Hair follicle dermal papilla cell (primary cell): ENCODE measurements around the gene DDX39A. TPM values are rescaled to one million over a fixed set of nuclear protein-coding genes. Genes with fewer than 3 reads are reported as not detected.

Experiments
- total RNA-seq: library from RNA; depleted of rRNA; stranded (reverse); fragments of >200 nt; gene quantifications from 2 replicates; pipeline ENCODE4 v1.2.3, GENCODE V29; 2012

The DDX39A gene
- total RNA-seq = 52.9 and 56.0 TPM in 2 replicates

GRCh38 chr19:14419106-14419813, at the start of gene DDX39A:
DDX39A (minus strand) TSS chr19:14419341; CDS start chr19:14413220, 6,121 bp downstream.

GRCh38 chr19:14432791-14433553, 13.8 kb upstream of the DDX39A start, which contains the start of gene PKN1:
PKN1 (plus strand) TSS chr19:14433306; CDS start chr19:14433522, 216 bp downstream.

Other genes with a start within 250 kb of the DDX39A start
- 4.9 and 5.1 TPM in 2 replicates for gene ADGRL1, start 213.2 kb downstream of the DDX39A start, total RNA-seq
- 31.8 and 34.6 TPM in 2 replicates for gene ADGRE5, start 37.9 kb downstream of the DDX39A start, total RNA-seq
- gene PKN1, start 14.0 kb upstream of the DDX39A start, total RNA-seq = 120 and 122 TPM in 2 replicates
- 0.32 and 1.1 TPM in 2 replicates for gene PTGER1, start 56.0 kb upstream of the DDX39A start, total RNA-seq
- 125 and 129 TPM in 2 replicates for gene GIPC1, start 76.8 kb upstream of the DDX39A start, total RNA-seq
- 72.7 and 76.3 TPM in 2 replicates for gene DNAJB1, start 99.1 kb upstream of the DDX39A start, total RNA-seq
- 38.0 and 54.5 TPM in 2 replicates for gene TECR, start 110.3 kb upstream of the DDX39A start, total RNA-seq
- gene NDUFB7, start 152.7 kb upstream of the DDX39A start, total RNA-seq = 164 and 202 TPM in 2 replicates
- not detected in 2 replicates for gene CLEC17A, start 163.7 kb upstream of the DDX39A start, total RNA-seq